Lower leg skin (tissue), 3 donors: ENCODE results near the gene IFNL1.

Experiments used
- POLR2A ChIP-seq, 2 donors: fragments of 450-650 bp; IDR thresholded peaks; one replicate each; pipeline ENCODE4 v1.6.1; 2016 to 2017; ENCODE audit warnings: antibody characterized with exemption in 2 of 2, mild to moderate bottlenecking in 1 of 2, moderate library complexity in 1 of 2
- TF ChIP-seq, protein P1 (sequence below), 3 donors: fragments of 450-650 bp; IDR thresholded peaks; one replicate each; pipeline ENCODE4 v1.5.1; 2016; ENCODE audit warnings: antibody characterized with exemption in 3 of 3, mild to moderate bottlenecking in 3 of 3, moderate library complexity in 2 of 3

GRCh38 chr19:39335168-39335548 lies 39.0 kb downstream of the IFNL1 start:
- TF ChIP-seq, protein P1, sequence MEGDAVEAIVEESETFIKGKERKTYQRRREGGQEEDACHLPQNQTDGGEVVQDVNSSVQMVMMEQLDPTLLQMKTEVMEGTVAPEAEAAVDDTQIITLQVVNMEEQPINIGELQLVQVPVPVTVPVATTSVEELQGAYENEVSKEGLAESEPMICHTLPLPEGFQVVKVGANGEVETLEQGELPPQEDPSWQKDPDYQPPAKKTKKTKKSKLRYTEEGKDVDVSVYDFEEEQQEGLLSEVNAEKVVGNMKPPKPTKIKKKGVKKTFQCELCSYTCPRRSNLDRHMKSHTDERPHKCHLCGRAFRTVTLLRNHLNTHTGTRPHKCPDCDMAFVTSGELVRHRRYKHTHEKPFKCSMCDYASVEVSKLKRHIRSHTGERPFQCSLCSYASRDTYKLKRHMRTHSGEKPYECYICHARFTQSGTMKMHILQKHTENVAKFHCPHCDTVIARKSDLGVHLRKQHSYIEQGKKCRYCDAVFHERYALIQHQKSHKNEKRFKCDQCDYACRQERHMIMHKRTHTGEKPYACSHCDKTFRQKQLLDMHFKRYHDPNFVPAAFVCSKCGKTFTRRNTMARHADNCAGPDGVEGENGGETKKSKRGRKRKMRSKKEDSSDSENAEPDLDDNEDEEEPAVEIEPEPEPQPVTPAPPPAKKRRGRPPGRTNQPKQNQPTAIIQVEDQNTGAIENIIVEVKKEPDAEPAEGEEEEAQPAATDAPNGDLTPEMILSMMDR (IDR thresholded peaks at IDR 0.05), result no peak
- TF ChIP-seq POLR2A (IDR thresholded peaks at IDR 0.05), result no peak
